PC-3 (cell line): ENCODE results near the gene PTGER3. TPM values are rescaled to one million over a fixed set of nuclear protein-coding genes. Genes with fewer than 3 reads are reported as not detected.
A peak's percentile ranks its signal among the peaks of the same experiment; 100 is the strongest.

Source experiments
- ATAC-seq: fragments of 200-7000 bp; cut with Tn5 transposase; 2 replicates; pipeline ENCODE4 v1.9.1; 2020; ENCODE audit warnings: mild to moderate bottlenecking, moderate library complexity
- BruUV-seq: library from RNA; stranded (reverse); fragments of 400-500 nt; replicated peaks from 2 replicates; lab custom pipeline; 2021; lab: Mats Ljungman, UMichigan
- CTCF ChIA-PET: fragments of 300-600 bp; sonication (Branson Sonifier 250); formaldehyde crosslinking; loops from one replicate; lab custom pipeline; 2022; ENCODE audit warnings: antibody characterized with exemption; lab: Charles Lee
- POLR2A ChIA-PET: fragments of 300-600 bp; sonication (Branson Sonifier 250); formaldehyde crosslinking; loops from one replicate; lab custom pipeline; 2022; ENCODE audit warnings: antibody characterized with exemption; ENCODE audit not compliant: unreplicated experiment; lab: Charles Lee
- DNase-seq: peaks from one replicate; pipeline ENCODE4 v3.0.0-alpha.2; 2015
- H2AFZ ChIP-seq: fragments of 300-600 bp; sonication (generic); 2 replicates; pipeline ENCODE4 v1.6.0; 2016; ENCODE audit warnings: antibody characterized with exemption, low read length
- H3F3A ChIP-seq: fragments of 300-600 bp; sonication (generic); one replicate; pipeline ENCODE4 v1.6.0; 2017; ENCODE audit warnings: antibody characterized with exemption, low read length, control low read depth, mild to moderate bottlenecking; ENCODE audit not compliant: unreplicated experiment
- H3K27ac ChIP-seq: fragments of 300-600 bp; sonication (generic); 2 replicates; pipeline ENCODE4 v1.5.1; 2016; ENCODE audit warnings: mild to moderate bottlenecking, low read length
- H3K27me3 ChIP-seq: fragments of 300-600 bp; sonication (generic); 2 replicates; pipeline ENCODE4 v1.6.1; 2016; ENCODE audit warnings: low read length, mixed read lengths
- H3K36me3 ChIP-seq: fragments of 300-600 bp; sonication (generic); 2 replicates; pipeline ENCODE4 v1.6.1; 2016; ENCODE audit warnings: low read depth, mixed run types, low read length, mixed read lengths
- H3K4me1 ChIP-seq: fragments of 300-600 bp; sonication (generic); 2 replicates; pipeline ENCODE4 v1.5.1; 2016; ENCODE audit warnings: low read length; ENCODE audit not compliant: insufficient read depth
- H3K4me2 ChIP-seq: fragments of 300-600 bp; sonication (generic); 2 replicates; pipeline ENCODE4 v1.6.0; 2016; ENCODE audit warnings: low read length
- H3K4me3 ChIP-seq: fragments of 300-600 bp; sonication (generic); 2 replicates; pipeline ENCODE4 v1.5.1; 2016; ENCODE audit warnings: mild to moderate bottlenecking, low read length, mixed read lengths
- H3K79me2 ChIP-seq: fragments of 300-600 bp; sonication (generic); 2 replicates; pipeline ENCODE4 v1.6.1; 2017; ENCODE audit warnings: low read length, mixed read lengths
- H3K9ac ChIP-seq: fragments of 300-600 bp; sonication (generic); 2 replicates; pipeline ENCODE4 v1.6.0; 2016; ENCODE audit warnings: mild to moderate bottlenecking, low read length
- H3K9me2 ChIP-seq: fragments of 300-600 bp; sonication (generic); replicated peaks from 2 replicates; pipeline ENCODE4 v1.6.1; 2016; ENCODE audit warnings: mixed run types, low read length, mixed read lengths
- H3K9me3 ChIP-seq: fragments of 300-600 bp; sonication (generic); 2 replicates; pipeline ENCODE4 v1.6.1; 2016; ENCODE audit warnings: low read length, mixed read lengths
- H4K20me1 ChIP-seq: fragments of 300-600 bp; sonication (generic); 2 replicates; pipeline ENCODE4 v1.6.1; 2016; ENCODE audit warnings: low read length, mixed read lengths
- EZH2 ChIP-seq: fragments of 300-600 bp; sonication (generic); IDR thresholded peaks from one replicate; pipeline ENCODE4 v1.6.1; 2017; ENCODE audit warnings: antibody characterized with exemption, mild to moderate bottlenecking, low read length; ENCODE audit not compliant: unreplicated experiment
- EZH2phosphoT487 ChIP-seq: fragments of 300-600 bp; sonication (generic); IDR thresholded peaks from 2 replicates; pipeline ENCODE4 v1.6.1; 2018; ENCODE audit warnings: mild to moderate bottlenecking, antibody characterized with exemption, low read length, borderline replicate concordance
- intact Hi-C: fragments of 100-400 bp; cut with micrococcal nuclease; formaldehyde crosslinking; loops from 2 replicates; pipeline ENCODE4 v1.9.0; 2023
- total RNA-seq: library from RNA; depleted of rRNA; stranded (reverse); fragments of >200 nt; gene quantifications from 2 replicates; pipeline ENCODE4 v1.2.3, GENCODE V29; 2014
- TF ChIP-seq, protein P1 (sequence below): fragments of 300-600 bp; sonication (generic); conservative IDR thresholded peaks from 2 replicates; pipeline ENCODE4 v1.5.1; 2017; ENCODE audit warnings: antibody characterized with exemption, low read depth, mild to moderate bottlenecking, low read length

PTGER3 gene
- total RNA-seq, 1 experiment from 2014 or later, result 0.11 TPM

DNA sequence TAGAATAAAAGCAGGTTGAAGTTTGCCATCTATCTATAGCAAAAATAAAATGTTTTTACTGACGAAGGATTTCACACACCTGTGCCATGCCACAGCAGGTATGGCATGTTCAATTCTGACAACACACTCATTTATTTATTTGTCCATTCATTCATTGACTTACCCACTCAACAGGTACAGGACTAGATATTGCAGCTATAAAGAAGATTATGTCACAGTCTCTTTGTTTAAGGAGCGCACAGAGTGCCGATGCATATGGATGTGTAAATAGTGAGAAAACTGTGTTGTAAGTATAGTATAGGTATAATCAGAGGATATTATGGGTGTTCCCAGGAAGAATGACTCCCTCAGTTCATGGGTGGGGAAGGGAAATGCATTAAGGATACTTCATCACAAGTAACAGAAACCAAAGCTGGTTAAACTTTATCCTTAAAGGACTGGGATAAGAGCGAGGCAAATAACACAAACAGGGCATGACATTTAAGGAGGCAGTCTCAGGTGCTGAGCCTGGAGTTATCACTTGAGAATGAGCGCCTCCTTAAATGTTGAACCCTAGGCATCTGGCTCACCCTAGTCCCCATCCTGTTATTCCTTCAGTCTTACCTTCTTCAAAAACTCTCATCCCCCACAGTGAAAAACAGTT is 41.1 kb upstream of the PTGER3 start:
- no peaks in the 10 kb centered on the region for H3K27me3 ChIP-seq
- peak overlapping the region; percentile 47 for H3K9ac ChIP-seq
- peaks cover 70% of the 10 kb centered on the region for H3K4me1 ChIP-seq
- H3K4me3 ChIP-seq, result peak overlapping the region; percentile 2; the same call in 1 of the 2 replicates
- H3K9me3 ChIP-seq, result no peaks in the 10 kb centered on the region
- intact Hi-C loops, result loop anchor here (5.0 kb wide), 3 partner anchors 264 to 1194 kb away; partner anchors contain the start of gene NEGR1
- ChIA-PET POLR2A (no interaction called here), CTCF (interaction anchor here (0.6 kb wide), 1 partner anchor 641 kb away, joined by 3 read pairs; no protein-coding TSS in a partner anchor)
- ATAC-seq (peak; percentile 54), DNase-seq (peak; percentile 84)
- peak overlapping the region; percentile 40; the same call in 1 of the 2 replicates for H2AFZ ChIP-seq
- H3K27ac ChIP-seq, result peak overlapping the region; percentile 82
- peaks cover 5% of the 10 kb centered on the region for H3F3A ChIP-seq
- BruUV-seq, result no TSS peak
- H3K79me2 ChIP-seq, result no peaks in the 10 kb centered on the region
- no peaks in the 10 kb centered on the region for H4K20me1 ChIP-seq
- peak overlapping the region; percentile 67 for H3K4me2 ChIP-seq
- no peaks in the 10 kb centered on the region for H3K9me2 ChIP-seq
- TF ChIP-seq, protein P1, sequence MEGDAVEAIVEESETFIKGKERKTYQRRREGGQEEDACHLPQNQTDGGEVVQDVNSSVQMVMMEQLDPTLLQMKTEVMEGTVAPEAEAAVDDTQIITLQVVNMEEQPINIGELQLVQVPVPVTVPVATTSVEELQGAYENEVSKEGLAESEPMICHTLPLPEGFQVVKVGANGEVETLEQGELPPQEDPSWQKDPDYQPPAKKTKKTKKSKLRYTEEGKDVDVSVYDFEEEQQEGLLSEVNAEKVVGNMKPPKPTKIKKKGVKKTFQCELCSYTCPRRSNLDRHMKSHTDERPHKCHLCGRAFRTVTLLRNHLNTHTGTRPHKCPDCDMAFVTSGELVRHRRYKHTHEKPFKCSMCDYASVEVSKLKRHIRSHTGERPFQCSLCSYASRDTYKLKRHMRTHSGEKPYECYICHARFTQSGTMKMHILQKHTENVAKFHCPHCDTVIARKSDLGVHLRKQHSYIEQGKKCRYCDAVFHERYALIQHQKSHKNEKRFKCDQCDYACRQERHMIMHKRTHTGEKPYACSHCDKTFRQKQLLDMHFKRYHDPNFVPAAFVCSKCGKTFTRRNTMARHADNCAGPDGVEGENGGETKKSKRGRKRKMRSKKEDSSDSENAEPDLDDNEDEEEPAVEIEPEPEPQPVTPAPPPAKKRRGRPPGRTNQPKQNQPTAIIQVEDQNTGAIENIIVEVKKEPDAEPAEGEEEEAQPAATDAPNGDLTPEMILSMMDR, result no peak
- TF ChIP-seq EZH2phosphoT487 (no peak), EZH2 (no peak)
- no peaks in the 10 kb centered on the region for H3K36me3 ChIP-seq

DNA sequence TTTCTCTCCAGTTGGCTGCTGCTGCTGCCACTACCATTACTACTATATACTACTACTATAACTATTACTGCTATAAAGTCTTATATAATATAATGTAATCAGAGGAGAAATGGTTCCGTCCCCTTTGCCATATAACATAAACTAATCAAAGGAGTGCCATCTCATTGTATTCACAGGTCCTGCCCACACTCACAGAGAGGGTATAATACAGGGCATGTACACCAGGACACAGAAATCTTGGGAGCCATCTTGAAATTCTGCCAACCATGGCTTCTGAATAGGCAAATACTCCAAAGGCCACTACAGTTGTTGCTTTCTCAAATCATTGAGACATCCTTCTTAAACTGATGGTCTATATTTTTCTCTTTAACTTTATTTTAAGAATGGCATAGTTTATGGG is 40.1 kb upstream of the PTGER3 start:
- peaks cover 78% of the 10 kb centered on the region for H3K4me1 ChIP-seq
- H3K9me2 ChIP-seq, result no peaks in the 10 kb centered on the region
- 0 out of 2 replicates have a peak overlapping the region, but pooled peaks have one; percentile 24 for H3K9ac ChIP-seq
- ATAC-seq, result no peak
- H2AFZ ChIP-seq, result no peak overlapping the region
- no peaks in the 10 kb centered on the region for H3K27me3 ChIP-seq
- intact Hi-C loops, result loop anchor here (5.0 kb wide), 3 partner anchors 265 to 1195 kb away; partner anchors contain the start of gene NEGR1
- ChIA-PET CTCF (no interaction called here), POLR2A (no interaction called here)
- H4K20me1 ChIP-seq, result no peaks in the 10 kb centered on the region
- peak overlapping the region; percentile 85 for H3K27ac ChIP-seq
- BruUV-seq, result no TSS peak
- TF ChIP-seq, protein P1, result no peak
- TF ChIP-seq EZH2 (no peak), EZH2phosphoT487 (no peak)
- peaks cover 5% of the 10 kb centered on the region for H3F3A ChIP-seq
- H3K4me2 ChIP-seq, result peak overlapping the region; percentile 67
- no peaks in the 10 kb centered on the region for H3K9me3 ChIP-seq
- H3K36me3 ChIP-seq, result no peaks in the 10 kb centered on the region
- DNase-seq, result no peak
- no peak overlapping the region for H3K4me3 ChIP-seq
- H3K79me2 ChIP-seq, result no peaks in the 10 kb centered on the region

DNA sequence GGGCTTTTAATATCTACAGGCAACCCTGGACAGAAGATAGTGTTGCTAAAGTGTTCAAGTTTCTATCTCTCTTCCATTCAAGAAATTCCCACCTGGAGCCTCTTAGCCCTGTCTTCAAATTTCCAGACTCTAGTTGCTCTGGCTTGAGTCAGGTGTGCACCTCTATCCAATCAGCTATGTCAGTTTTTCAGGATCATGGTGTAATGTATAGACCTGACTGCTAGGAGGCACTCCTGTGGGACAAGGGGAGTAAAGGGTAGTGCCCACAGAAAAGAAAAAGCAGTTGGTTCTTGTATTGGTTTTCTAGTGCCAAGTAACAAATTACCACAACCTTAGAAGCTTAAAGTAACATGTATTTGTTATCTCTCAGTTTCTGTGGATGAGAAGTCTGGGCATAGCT is 39.4 kb upstream of the PTGER3 start:
- no TSS peak for BruUV-seq
- H3K4me3 ChIP-seq, result no peak overlapping the region
- ATAC-seq, result no peak

More for the DNA sequence above, 39.4 kb upstream of the PTGER3 start:
- H3K9me2 ChIP-seq, result no peaks in the 10 kb centered on the region
- intact Hi-C loops, result loop anchor here (5.0 kb wide), 3 partner anchors 265 to 1195 kb away; partner anchors contain the start of gene NEGR1
- H4K20me1 ChIP-seq, result no peaks in the 10 kb centered on the region
- TF ChIP-seq EZH2phosphoT487 (no peak), EZH2 (no peak)
- TF ChIP-seq, protein P1, result peak; percentile 36
- H3K79me2 ChIP-seq, result no peaks in the 10 kb centered on the region
- H3K9ac ChIP-seq, result peak overlapping the region; percentile 34; the same call in 1 of the 2 replicates
- peaks cover 78% of the 10 kb centered on the region for H3K4me1 ChIP-seq
- no peak for DNase-seq
- H3F3A ChIP-seq, result peaks cover 5% of the 10 kb centered on the region
- no peaks in the 10 kb centered on the region for H3K27me3 ChIP-seq
- CTCF ChIA-PET, result no interaction called here
- peak overlapping the region; percentile 85 for H3K27ac ChIP-seq
- H2AFZ ChIP-seq, result no peak overlapping the region
- H3K36me3 ChIP-seq, result no peaks in the 10 kb centered on the region
- peak overlapping the region; percentile 44 for H3K4me2 ChIP-seq
- POLR2A ChIA-PET, result no interaction called here
- no peaks in the 10 kb centered on the region for H3K9me3 ChIP-seq
